ENCODE data around the gene BPI.
A peak's percentile ranks its signal among the peaks of the same experiment; 100 is the strongest.

Gene BPI

DNA sequence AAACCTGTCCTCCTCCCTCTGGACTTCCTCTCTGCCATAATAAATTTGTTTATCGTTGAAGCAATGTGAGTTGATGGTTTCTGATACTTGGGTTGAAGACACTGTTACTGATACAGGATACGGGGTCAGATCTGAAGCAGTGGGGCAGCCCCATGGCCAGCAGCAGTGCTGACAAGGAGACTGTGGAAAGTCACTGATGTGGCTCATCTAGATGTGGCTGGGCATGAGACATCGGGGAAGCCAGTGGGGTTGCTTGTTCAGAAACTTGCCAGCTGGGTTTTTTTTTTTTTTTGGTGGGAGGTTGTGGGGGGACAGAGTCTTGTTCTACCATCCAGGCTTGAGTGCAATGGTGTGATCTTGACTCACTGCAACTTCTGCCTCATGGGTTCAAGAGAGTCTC lies 2.6 kb upstream of the BPI start:
- no peak overlapping the region for H3K4me3 ChIP-seq (ENCODE audit: low read length)
- no peak overlapping the region for H2AFZ ChIP-seq (ENCODE audit: low read depth, low read length)
- no peak overlapping the region for H3K27ac ChIP-seq (ENCODE audit: low read length)
- no peaks in the 10 kb centered on the region for H4K20me1 ChIP-seq (ENCODE audit: insufficient read depth, low read length)
- no peaks in the 10 kb centered on the region for H3K36me3 ChIP-seq (replicated peaks; ENCODE audit: low read depth, low read length)
- no peaks in the 10 kb centered on the region for H3K79me2 ChIP-seq (ENCODE audit: low read length)
- no peak overlapping the region for H3K4me2 ChIP-seq (ENCODE audit: low read length)
- H3K9me3 ChIP-seq (ENCODE audit: insufficient read depth, low read length): no peaks in the 10 kb centered on the region
- no peaks in the 10 kb centered on the region for H3K4me1 ChIP-seq (ENCODE audit: low read length)
- peaks cover 23% of the 10 kb centered on the region for H3K27me3 ChIP-seq (ENCODE audit: low read depth, low read length)
- no peak for TF ChIP-seq EZH2phosphoT487 (IDR thresholded peaks at IDR 0.05; ENCODE audit: low read depth)
- TF ChIP-seq, protein P1, sequence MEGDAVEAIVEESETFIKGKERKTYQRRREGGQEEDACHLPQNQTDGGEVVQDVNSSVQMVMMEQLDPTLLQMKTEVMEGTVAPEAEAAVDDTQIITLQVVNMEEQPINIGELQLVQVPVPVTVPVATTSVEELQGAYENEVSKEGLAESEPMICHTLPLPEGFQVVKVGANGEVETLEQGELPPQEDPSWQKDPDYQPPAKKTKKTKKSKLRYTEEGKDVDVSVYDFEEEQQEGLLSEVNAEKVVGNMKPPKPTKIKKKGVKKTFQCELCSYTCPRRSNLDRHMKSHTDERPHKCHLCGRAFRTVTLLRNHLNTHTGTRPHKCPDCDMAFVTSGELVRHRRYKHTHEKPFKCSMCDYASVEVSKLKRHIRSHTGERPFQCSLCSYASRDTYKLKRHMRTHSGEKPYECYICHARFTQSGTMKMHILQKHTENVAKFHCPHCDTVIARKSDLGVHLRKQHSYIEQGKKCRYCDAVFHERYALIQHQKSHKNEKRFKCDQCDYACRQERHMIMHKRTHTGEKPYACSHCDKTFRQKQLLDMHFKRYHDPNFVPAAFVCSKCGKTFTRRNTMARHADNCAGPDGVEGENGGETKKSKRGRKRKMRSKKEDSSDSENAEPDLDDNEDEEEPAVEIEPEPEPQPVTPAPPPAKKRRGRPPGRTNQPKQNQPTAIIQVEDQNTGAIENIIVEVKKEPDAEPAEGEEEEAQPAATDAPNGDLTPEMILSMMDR (IDR thresholded peaks at IDR 0.05; ENCODE audit: low read depth, low read length): no peak
- H3K9ac ChIP-seq (ENCODE audit: low read length): no peak overlapping the region

DNA sequence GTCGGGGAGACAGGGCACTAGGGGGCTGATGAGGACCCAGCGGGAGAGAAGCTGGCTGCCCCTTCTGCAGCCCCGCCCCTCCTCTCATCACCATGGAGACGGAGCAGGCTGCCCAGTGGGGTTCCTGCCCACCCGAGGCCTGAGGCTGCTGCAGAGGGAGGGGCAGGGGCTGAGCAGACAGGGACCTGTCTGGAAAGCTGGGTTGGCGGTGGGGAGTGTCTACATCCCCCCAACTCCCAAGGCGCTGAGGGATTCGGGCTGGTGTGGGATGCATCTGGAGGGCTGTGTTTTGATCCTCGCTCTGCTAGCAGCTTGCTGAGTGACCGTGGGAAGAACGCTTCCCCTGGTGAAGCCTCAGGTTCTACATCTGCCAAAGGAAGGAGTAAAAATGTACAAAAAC lies 1.2 kb upstream of the BPI start:
- H3K27ac ChIP-seq (ENCODE audit: low read length): no peak overlapping the region
- H3K4me1 ChIP-seq (ENCODE audit: low read length): no peaks in the 10 kb centered on the region
- no peaks in the 10 kb centered on the region for H3K79me2 ChIP-seq (ENCODE audit: low read length)
- no peaks in the 10 kb centered on the region for H4K20me1 ChIP-seq (ENCODE audit: insufficient read depth, low read length)
- no peak overlapping the region for H3K4me3 ChIP-seq (ENCODE audit: low read length)
- no peak for TF ChIP-seq EZH2phosphoT487 (IDR thresholded peaks at IDR 0.05; ENCODE audit: low read depth)
- TF ChIP-seq, protein P1 (IDR thresholded peaks at IDR 0.05; ENCODE audit: low read depth, low read length): no peak
- no peaks in the 10 kb centered on the region for H3K36me3 ChIP-seq (replicated peaks; ENCODE audit: low read depth, low read length)
- no peak overlapping the region for H3K9ac ChIP-seq (ENCODE audit: low read length)
- H3K27me3 ChIP-seq (ENCODE audit: low read depth, low read length): peaks cover 23% of the 10 kb centered on the region
- H3K9me3 ChIP-seq (ENCODE audit: insufficient read depth, low read length): no peaks in the 10 kb centered on the region
- H3K4me2 ChIP-seq (ENCODE audit: low read length): no peak overlapping the region
- H2AFZ ChIP-seq (ENCODE audit: low read depth, low read length): no peak overlapping the region

DNA sequence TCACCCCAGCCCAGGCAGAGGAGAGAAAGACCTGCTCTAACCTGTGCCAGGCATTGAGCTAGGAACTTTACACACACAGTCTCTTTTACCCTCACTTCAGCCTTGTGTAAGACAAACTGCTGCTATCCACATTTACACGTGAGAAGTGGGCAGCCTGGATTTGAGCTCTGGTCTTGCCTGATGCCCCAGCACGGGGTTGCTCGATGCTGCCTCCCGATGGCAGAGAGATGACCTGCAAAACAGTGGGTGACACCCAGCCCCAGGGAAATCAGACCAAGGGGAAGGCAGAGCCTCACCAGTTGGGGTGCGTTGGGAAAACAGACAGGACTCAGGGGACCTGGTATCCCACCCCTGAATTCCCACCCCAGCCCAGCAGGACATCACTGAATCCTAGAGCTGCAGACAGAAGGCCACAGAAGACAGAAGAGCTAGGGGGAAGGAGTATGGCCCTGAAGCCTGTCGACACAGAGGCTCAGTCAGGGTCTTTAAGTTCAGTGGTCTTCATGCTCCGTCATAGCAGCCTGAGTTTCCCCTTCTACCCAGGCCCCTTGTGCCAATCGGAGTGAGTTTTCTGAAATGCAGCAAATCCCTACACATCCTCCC lies 990 bp downstream of the BPI start:
- Histone ChIP-seq H3K9me3 (ENCODE audit: insufficient read depth, low read length) (no peaks in the 10 kb centered on the region), H3K27me3 (ENCODE audit: low read depth, low read length) (peaks cover 32% of the 10 kb centered on the region), H3K4me1 (ENCODE audit: low read length) (no peaks in the 10 kb centered on the region), H3K4me2 (ENCODE audit: low read length) (no peak overlapping the region), H4K20me1 (ENCODE audit: insufficient read depth, low read length) (no peaks in the 10 kb centered on the region), H2AFZ (ENCODE audit: low read depth, low read length) (no peak overlapping the region; the same call in 1 of the 2 replicates), H3K9ac (ENCODE audit: low read length) (no peak overlapping the region), H3K27ac (ENCODE audit: low read length) (no peak overlapping the region), H3K4me3 (ENCODE audit: low read length) (no peak overlapping the region), H3K79me2 (ENCODE audit: low read length) (no peaks in the 10 kb centered on the region), H3K36me3 (replicated peaks; ENCODE audit: low read depth, low read length) (no peaks in the 10 kb centered on the region)
- TF ChIP-seq EZH2phosphoT487 (IDR thresholded peaks at IDR 0.05; ENCODE audit: low read depth): no peak
- TF ChIP-seq, protein P1 (IDR thresholded peaks at IDR 0.05; ENCODE audit: low read depth, low read length): peak; percentile 81

DNA sequence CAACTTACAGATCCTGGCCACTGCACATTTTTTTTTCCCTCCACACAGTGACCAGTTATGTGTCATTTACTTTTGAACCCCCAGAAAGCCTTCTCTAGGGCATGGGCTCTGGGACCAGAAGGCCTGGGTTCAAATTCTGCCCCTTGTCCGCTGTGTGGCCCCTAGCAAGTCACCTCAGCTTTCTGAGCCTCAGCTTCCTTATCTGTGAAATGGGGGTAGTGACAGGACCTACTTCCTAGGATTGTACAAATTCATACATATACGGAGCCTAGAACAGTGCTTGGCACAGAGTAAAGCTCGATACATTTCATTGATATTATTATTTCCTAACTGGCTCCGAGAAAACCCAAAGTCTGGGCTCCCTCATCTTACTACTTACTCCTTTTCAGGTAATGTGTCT lies 1.6 kb downstream of the BPI start:
- Histone ChIP-seq H3K36me3 (replicated peaks; ENCODE audit: low read depth, low read length) (no peaks in the 10 kb centered on the region), H4K20me1 (ENCODE audit: insufficient read depth, low read length) (no peaks in the 10 kb centered on the region), H2AFZ (ENCODE audit: low read depth, low read length) (no peak overlapping the region), H3K9me3 (ENCODE audit: insufficient read depth, low read length) (no peaks in the 10 kb centered on the region), H3K9ac (ENCODE audit: low read length) (no peak overlapping the region), H3K79me2 (ENCODE audit: low read length) (no peaks in the 10 kb centered on the region), H3K27ac (ENCODE audit: low read length) (no peak overlapping the region), H3K27me3 (ENCODE audit: low read depth, low read length) (peaks cover 38% of the 10 kb centered on the region), H3K4me3 (ENCODE audit: low read length) (no peak overlapping the region), H3K4me1 (ENCODE audit: low read length) (no peaks in the 10 kb centered on the region), H3K4me2 (ENCODE audit: low read length) (no peak overlapping the region)
- no peak for TF ChIP-seq EZH2phosphoT487 (IDR thresholded peaks at IDR 0.05; ENCODE audit: low read depth)
- TF ChIP-seq, protein P1 (IDR thresholded peaks at IDR 0.05; ENCODE audit: low read depth, low read length): no peak
